GM18517 (cell line): ENCODE data around the gene FAM3B.

Source experiments
- ATAC-seq: cut with Tn5 transposase; IDR thresholded peaks from one replicate; pipeline ENCODE4 v1.9.1; 2021; ENCODE audit warnings: mild to moderate bottlenecking, moderate library complexity; ENCODE audit not compliant: unreplicated experiment

Gene FAM3B

GRCh38 chr21:41317458-41317857 is 857 bp downstream of the FAM3B start:
- no peak for ATAC-seq

- no peak for ATAC-seq
Measured at GRCh38 chr21:41318218-41318617, 1.6 kb downstream of the FAM3B start.

DNA sequence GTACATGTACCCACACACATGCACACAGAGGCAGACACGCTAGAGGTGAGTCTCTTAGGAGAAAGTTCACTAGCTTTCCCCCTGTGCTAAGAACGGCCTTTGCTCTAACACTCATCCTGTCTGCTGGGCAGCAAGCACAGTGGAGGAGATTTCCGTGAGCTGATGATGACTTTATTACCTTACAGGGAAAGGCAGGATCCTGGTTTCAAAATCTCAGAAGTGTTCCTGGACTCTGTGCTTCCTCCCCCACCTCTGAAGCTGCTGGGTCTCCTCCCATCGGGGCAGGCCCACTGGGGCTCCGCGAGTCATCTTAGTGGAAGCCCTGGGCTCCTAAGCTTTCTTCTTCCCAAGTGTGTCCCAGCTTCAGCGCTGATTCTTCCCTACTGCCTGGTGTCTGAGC is 2.7 kb downstream of the FAM3B start:
- ATAC-seq = no peak

DNA sequence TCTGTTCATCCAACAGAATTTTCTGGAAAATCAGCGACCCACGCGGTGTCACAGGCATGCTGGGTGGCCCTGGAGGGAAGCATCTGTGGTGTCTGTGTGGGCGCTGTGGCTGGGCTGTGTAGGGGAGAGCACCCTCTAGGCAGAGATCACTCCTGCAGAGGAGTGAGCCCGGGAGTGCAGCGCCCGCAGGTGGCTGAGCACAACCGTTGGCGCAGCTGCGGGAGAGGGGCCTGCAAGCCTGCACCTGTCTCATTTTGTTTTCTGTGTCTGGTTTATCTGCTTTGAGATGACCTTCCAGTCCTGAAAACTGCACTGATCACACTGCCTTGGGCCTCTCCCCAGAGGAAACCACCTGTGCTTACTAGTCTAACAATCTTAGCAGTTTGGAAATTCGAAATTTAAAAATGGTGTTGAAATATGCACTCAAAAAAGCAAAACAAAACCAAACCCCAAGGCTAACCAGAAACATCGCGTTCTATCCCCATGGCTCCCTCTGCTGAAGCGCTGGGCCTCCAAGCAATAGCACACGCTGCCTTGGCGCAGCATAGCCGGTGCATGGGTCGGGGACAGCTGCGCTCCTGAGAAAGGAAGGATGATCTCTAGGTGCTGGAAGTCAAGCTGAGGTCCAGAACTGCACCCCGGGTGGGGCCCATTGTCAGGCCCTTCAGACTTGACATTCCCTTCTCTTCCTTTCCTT is 4.8 kb downstream of the FAM3B start:
- no peak for ATAC-seq

DNA sequence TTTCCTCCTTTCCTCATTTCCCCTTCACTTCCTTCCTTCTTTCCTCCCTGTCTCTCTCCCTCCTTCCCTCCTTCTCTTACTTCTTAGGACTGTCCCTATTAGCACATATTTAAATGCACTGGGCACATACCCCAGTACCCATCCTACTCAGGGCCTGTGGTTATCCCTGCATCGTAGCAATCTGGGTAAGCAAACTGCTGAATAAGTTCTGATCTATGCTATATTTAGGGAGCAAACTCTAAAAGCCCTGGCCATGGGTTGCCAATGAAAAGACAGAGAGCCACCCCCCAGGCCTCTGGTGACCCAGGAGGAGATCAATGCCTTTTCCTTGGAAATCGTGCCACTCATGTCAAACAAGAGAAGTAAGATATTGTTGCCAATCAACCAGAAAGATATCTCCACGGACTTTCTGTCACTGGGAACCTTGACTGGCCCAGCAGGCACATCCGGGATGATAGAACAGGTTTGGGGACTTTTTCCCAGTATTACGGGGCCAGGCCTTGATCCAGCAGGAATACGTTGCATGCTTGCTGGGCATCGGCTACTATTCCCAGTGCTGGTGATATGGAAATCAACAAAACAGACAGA is 5.4 kb downstream of the FAM3B start:
- no peak for ATAC-seq

GRCh38 chr21:41322496-41323382 is 6.1 kb downstream of the FAM3B start:
- ATAC-seq = no peak

GRCh38 chr21:41325138-41325912 is 8.7 kb downstream of the FAM3B start:
- no peak for ATAC-seq

DNA sequence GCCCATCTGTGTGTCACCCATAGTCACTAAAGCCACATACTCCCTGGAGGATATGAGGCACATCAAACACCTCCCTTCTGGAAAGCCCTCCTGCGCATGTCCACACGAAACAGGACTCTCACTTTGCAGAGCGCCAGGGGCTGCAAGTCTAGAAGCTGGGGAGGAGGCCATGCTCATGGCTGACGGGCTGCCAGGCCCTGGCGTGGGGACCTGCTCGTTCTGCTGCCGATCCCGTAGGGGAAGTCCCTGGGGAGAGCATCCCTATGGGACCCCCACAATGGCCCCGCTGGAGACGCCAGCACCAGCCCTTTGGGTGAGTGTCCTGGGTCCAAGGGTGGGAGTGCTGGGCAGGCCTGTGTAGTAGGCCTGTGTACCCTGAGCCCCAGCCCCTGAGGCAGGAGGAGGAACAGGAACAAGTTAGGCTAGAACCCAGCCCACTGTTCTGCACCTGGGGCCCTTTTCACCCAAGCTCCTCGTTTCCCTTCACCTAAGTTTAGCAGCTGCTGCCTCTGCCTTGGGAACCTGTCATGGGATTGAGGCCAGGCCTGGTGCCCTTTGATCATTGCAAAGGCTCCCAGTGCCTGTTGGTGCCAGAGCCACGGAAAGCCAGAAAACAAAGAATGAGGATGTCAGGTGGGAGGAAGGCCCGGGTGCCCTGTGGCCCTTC is 9.9 kb downstream of the FAM3B start:
- ATAC-seq = no peak

- ATAC-seq = no peak
Measured at GRCh38 chr21:41327753-41328152, 11.2 kb downstream of the FAM3B start.

GRCh38 chr21:41328660-41329607 is 12.3 kb downstream of the FAM3B start:
- no peak for ATAC-seq

DNA sequence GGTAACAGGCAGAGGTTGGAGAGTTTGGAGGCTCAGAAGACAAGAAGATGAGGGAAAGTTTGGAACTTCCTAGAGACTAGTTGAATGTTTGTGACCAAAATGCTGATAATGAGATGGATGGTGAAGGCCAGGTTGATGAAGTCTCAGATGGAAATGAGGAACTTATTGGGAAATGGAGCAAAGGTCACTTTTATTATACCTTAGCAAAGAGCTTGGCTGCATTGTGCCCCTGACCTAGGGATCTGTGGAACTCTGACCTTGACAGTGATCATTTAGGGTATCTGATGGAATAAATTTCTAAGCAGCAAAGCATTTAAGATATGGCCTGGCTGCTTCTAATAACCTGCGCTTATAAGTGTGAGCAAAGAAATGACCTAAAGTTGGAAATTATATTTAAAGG is 17.2 kb downstream of the FAM3B start:
- no peak for ATAC-seq

GRCh38 chr21:41337515-41337914 is 20.9 kb downstream of the FAM3B start:
- no peak for ATAC-seq

DNA sequence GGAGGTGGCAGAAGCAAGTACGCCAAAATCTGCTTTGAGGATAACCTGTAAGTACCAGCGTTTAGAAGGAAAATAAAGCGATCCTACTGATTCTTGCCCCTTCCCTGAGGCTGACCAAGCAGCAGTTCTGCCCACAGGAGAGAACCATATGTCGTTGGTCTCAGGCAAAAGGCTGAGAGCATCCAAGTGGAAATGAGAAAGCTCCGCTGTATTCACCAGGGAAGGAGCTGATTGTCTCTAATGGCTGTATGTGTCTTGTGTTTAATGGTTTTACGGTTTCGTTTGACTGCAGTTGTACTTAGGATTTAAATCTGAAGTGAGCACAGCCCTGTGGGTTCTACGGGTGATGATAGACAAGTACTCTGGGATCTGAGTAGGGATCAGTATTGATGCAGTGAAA is 21.9 kb downstream of the FAM3B start:
- ATAC-seq = no peak

GRCh38 chr21:41342035-41342434 is 25.4 kb downstream of the FAM3B start:
- no peak for ATAC-seq

DNA sequence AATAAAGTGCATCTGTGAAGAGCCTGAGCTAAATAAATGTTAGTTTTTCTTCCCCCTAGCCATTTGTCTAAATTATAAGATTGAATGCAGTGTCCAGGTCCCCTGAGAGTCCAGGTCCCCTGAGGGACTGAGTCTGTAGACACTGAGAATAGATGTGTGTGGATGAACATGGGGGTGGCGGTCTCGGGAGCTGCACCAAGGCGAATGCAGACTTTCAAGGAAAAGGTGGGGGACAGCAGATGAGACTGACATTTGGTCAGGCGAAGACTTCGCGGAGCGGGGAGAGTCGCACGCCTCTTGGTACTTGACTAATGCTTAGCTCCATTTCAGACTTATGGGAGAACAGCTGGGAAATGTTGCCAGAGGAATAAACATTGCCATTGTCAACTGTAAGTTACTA is 27.5 kb downstream of the FAM3B start:
- ATAC-seq = no peak

GRCh38 chr21:41345356-41345755 is 28.8 kb downstream of the FAM3B start:
- no peak for ATAC-seq

DNA sequence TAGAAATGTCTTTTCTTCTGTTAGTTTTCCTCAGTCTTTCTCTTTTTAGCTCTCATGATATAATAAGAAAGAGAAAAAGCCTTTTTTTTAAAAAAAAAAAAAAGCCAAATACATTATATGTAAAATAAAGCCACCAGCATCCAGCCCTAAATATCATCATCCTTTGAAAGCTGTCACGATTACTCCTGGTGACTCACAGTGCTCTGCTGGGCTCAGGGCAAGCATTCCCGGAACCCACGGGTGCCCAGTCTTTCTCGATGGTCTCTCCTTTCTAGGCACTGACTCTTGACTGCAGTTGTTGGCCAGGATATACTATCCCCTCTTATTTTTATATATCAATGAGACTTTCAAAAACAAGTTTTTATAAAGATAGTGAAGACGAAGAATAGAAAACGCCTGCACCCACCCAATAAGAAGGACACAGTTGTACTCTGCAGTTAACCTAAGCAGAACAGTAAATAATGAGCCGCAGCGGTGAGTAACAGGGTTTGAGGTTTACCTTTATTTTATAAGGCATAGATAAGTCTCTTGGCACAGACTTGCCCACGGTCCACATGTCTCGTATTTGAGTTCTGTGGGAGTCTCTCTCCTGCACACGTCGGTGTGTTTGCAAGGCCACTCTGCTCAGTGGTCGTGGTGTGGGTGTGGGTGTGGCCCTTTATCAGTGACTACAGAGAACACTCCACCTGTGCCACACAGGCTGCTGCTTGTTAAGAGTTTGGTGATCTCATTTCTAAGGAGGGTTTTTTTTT is 29.5 kb downstream of the FAM3B start:
- ATAC-seq = no peak

- ATAC-seq = no peak
Measured at GRCh38 chr21:41346758-41347157, 30.2 kb downstream of the FAM3B start.

DNA sequence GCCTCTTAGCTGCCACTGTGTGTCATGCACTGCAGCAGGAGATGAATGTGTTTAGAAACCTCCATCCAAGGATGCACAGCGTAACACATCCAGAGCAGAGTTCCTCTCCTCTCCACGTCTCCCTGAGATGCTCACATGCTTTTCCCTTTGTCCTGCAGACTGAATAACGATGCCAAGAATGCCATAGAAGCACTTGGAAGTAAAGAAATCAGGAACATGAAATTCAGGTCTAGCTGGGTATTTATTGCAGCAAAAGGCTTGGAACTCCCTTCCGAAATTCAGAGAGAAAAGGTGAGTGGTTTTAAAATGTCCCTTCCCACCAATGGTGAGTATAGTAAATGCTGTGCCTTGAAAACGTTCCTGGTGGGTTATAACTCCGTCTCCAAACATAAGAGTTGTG is 31.8 kb downstream of the FAM3B start:
- no peak for ATAC-seq
